AG08395 (cell line): Measurements from ENCODE around the gene C1orf115.
"Not testable (repeated sequence)": the region's sequence is repeated elsewhere in the genome, so short reads cannot be mapped to it uniquely, and the experiment has no call there.

ENCODE experiments used
- DNase-seq: peaks from one replicate; pipeline ENCODE4 v3.0.0; 2012; ENCODE audit warnings: mixed read lengths, low spot score

The C1orf115 gene

GRCh38 chr1:220694866-220695382 is 4.8 kb downstream of the C1orf115 start:
- no peak for DNase-seq

GRCh38 chr1:220695426-220695825 is 5.3 kb downstream of the C1orf115 start:
- no peak for DNase-seq

GRCh38 chr1:220696226-220696862 is 6.2 kb downstream of the C1orf115 start:
- no peak for DNase-seq

GRCh38 chr1:220696863-220697231 is 6.7 kb downstream of the C1orf115 start:
- DNase-seq, result peak; percentile 43

- DNase-seq, result no peak
Observed at GRCh38 chr1:220697326-220697725, 7.2 kb downstream of the C1orf115 start.

GRCh38 chr1:220698607-220699016 is 8.4 kb downstream of the C1orf115 start:
- no peak for DNase-seq

GRCh38 chr1:220699044-220699443 is 8.9 kb downstream of the C1orf115 start:
- no peak for DNase-seq

- DNase-seq, result no peak
Observed at GRCh38 chr1:220700556-220701179, 10.5 kb downstream of the C1orf115 start.

- no peak for DNase-seq
Observed at GRCh38 chr1:220701974-220702373, 11.8 kb downstream of the C1orf115 start.

- DNase-seq, result no peak
Observed at GRCh38 chr1:220702733-220703270, 12.6 kb downstream of the C1orf115 start.

GRCh38 chr1:220703305-220703704 is 13.1 kb downstream of the C1orf115 start:
- DNase-seq, result no peak

- no peak for DNase-seq
Observed at GRCh38 chr1:220705782-220706181, 15.6 kb downstream of the C1orf115 start.

- no peak for DNase-seq
Observed at GRCh38 chr1:220706480-220706879, 16.3 kb downstream of the C1orf115 start.

GRCh38 chr1:220707160-220707559 is 17.0 kb downstream of the C1orf115 start:
- no peak for DNase-seq

GRCh38 chr1:220708244-220708643 is 18.1 kb downstream of the C1orf115 start:
- no peak for DNase-seq

GRCh38 chr1:220708936-220709801 is 19.0 kb downstream of the C1orf115 start:
- no peak for DNase-seq

GRCh38 chr1:220710333-220710732 is 20.2 kb downstream of the C1orf115 start:
- DNase-seq, result no peak

GRCh38 chr1:220711056-220711809 is 21.1 kb downstream of the C1orf115 start:
- no peak for DNase-seq

GRCh38 chr1:220715986-220716385 is 25.8 kb downstream of the C1orf115 start:
- DNase-seq, result not testable (repeated sequence)

GRCh38 chr1:220717800-220718640 is 27.9 kb downstream of the C1orf115 start:
- no peak for DNase-seq

- DNase-seq, result not testable (repeated sequence)
Observed at GRCh38 chr1:220721266-220721665, 31.1 kb downstream of the C1orf115 start.
